ENCODE measurements around the gene PAX8. TPM values are rescaled to one million over a fixed set of nuclear protein-coding genes. Genes with fewer than 3 reads are reported as not detected.

PAX8 gene
- total and polyA plus RNA-seq, 2 of the 13 experiments (the other 11 are each of a cell fraction or from before 2014, with no cell fraction given): 1.5 to 8.8 TPM

GRCh38 chr2:113167962-113168340, 110.8 kb downstream of the PAX8 start:
- ATAC-seq (no peak), FAIRE-seq (no peak), DNase-seq (ENCODE audit: low spot score) (no peak)
- intact Hi-C loops (cut with micrococcal nuclease; ENCODE audit: unreplicated experiment) (loop anchor here (1.0 to 2.0 kb wide), 2 partner anchors 13 to 41 kb away; partner anchors contain the start of gene IL1RN), in situ Hi-C loops (cut with HindIII; ENCODE audit: extremely low pct_ligation_motif_present, low pct_unique_long_range_greater_than_20kb) (no loop called here)
- Histone ChIP-seq H4K20me1 (ENCODE audit: insufficient read depth, low read length) (no peaks in the 10 kb centered on the region), H3K27ac (ENCODE audit: extremely low read length, insufficient read depth, low read length) (peak overlapping the region; percentile 75), H3K4me1 (ENCODE audit: insufficient read depth, low read length) (peaks cover 78% of the 10 kb centered on the region), H3K4me2 (ENCODE audit: low read depth, low read length) (peak overlapping the region; percentile 77), H3K79me2 (ENCODE audit: insufficient read depth, low read length) (no peaks in the 10 kb centered on the region), H3K4me3 (replicated peaks in 1 of 3; ENCODE audit: insufficient read depth in 1 of 3, low read depth in 2 of 3, low read length in 3 of 3) (peak overlapping the region in 1 of 3 experiments; percentile 37; a peak in 1 of 6 replicates), H3K9me3 (ENCODE audit: low read length) (no peaks in the 10 kb centered on the region), H2AFZ (ENCODE audit: low read length) (no peak overlapping the region), H3K9ac (ENCODE audit: insufficient read depth, low read depth, low read length) (peak overlapping the region; percentile 56), H3K36me3 (replicated peaks in 1 of 2; ENCODE audit: control insufficient read depth in 1 of 2, insufficient read depth in 2 of 2, low read length in 2 of 2) (no peaks in the 10 kb centered on the region), H3K27me3 (ENCODE audit: control insufficient read depth in 1 of 2, insufficient read depth in 2 of 2, low read length in 2 of 2) (no peaks in the 10 kb centered on the region; a peak in 1 of 5 replicates)
- TF ChIP-seq CERS6 (CRISPR knock-in tag; IDR thresholded peaks at IDR 0.05) (0 out of 2 replicates have a peak, but pooled peaks have one; percentile 50), ZBTB8A (CRISPR knock-in tag; IDR thresholded peaks at IDR 0.05; ENCODE audit: borderline replicate concordance, low read depth) (peak; percentile 13; the same call in 1 of the 2 replicates), TMF1 (CRISPR knock-in tag; IDR thresholded peaks at IDR 0.05; ENCODE audit: low read depth) (no peak), ATF4 (CRISPR knock-in tag; IDR thresholded peaks at IDR 0.05) (0 out of 4 replicates have a peak, but pooled peaks of 1 of the 2 experiments have one; percentile 1), ZNF737 (CRISPR knock-in tag; IDR thresholded peaks at IDR 0.05; ENCODE audit: borderline replicate concordance) (0 out of 2 replicates have a peak, but pooled peaks have one; percentile 17), CREB3 (CRISPR knock-in tag; IDR thresholded peaks at IDR 0.05) (no peak), POGK (CRISPR knock-in tag; conservative IDR thresholded peaks at IDR 0.05) (peak; percentile 1; the same call in 1 of the 2 replicates), PHF20 (CRISPR knock-in tag; IDR thresholded peaks at IDR 0.05) (peak; percentile 12; the same call in 1 of the 2 replicates), DBP (CRISPR knock-in tag; IDR thresholded peaks at IDR 0.05; ENCODE audit: not compliant biosample characterization) (no peak), BATF2 (CRISPR knock-in tag; IDR thresholded peaks at IDR 0.05) (0 out of 2 replicates have a peak, but pooled peaks have one; percentile 3), ZNF160 (CRISPR knock-in tag; IDR thresholded peaks at IDR 0.05) (0 out of 2 replicates have a peak, but pooled peaks have one; percentile 2), ZNF501 (CRISPR knock-in tag; IDR thresholded peaks at IDR 0.05) (peak; percentile 12; the same call in 1 of the 2 replicates), ZNF557 (CRISPR knock-in tag; IDR thresholded peaks at IDR 0.05) (no peak), SP4 (CRISPR knock-in tag; IDR thresholded peaks at IDR 0.05) (no peak), ZNF883 (CRISPR knock-in tag; IDR thresholded peaks at IDR 0.05; ENCODE audit: not compliant biosample characterization) (peak; percentile 0), HOXA9 (CRISPR knock-in tag; IDR thresholded peaks at IDR 0.05; ENCODE audit: borderline replicate concordance) (peak; percentile 10; the same call in 1 of the 2 replicates)
- CTCF ChIA-PET (ENCODE audit: low intra/inter-chr PET ratio, low total read pairs): interaction anchor here (0.9 to 1.9 kb wide), 4 partner anchors 18 to 31 kb away, joined by 3 to 6 read pairs (median 4); no protein-coding TSS in a partner anchor
- POLR2A ChIA-PET: interaction anchor here (1.1 to 5.0 kb wide), 13 partner anchors 8 to 523 kb away, joined by 3 to 103 read pairs (median 7); partner anchors contain the start of gene IL1RN
- BruUV-seq (replicated peaks): no TSS peak
- 64% methylated on average over 6 of the region's 6 CpGs for WGBS (ENCODE audit: low lambda C conversion rate)
